HEK293T (cell line): ENCODE results near the gene AGTPBP1.

Source experiments
- CTCF ChIA-PET: fragments of 350-600 bp; formaldehyde crosslinking; extraction: SDS; loops from one replicate; lab custom pipeline; 2021; ENCODE audit warnings: antibody characterized with exemption, inconsistent platforms; lab: Yijun Ruan, JAX
- POLR2A ChIA-PET: fragments of 350-600 bp; formaldehyde crosslinking; extraction: SDS; loops from one replicate; lab custom pipeline; 2020; ENCODE audit warnings: antibody characterized with exemption, inconsistent platforms; lab: Yijun Ruan, JAX
- DNase-seq: peaks from one replicate; pipeline ENCODE4 v3.0.0; 2012; ENCODE audit warnings: mixed read lengths; ENCODE audit errors: extremely low spot score
- ARNT ChIP-seq: fragments of 450-650 bp; IDR thresholded peaks from 2 replicates; pipeline ENCODE4 v1.6.1; 2017; ENCODE audit warnings: mild to moderate bottlenecking
- BHLHE40 ChIP-seq: fragments of 450-650 bp; IDR thresholded peaks from 2 replicates; pipeline ENCODE4 v1.6.1; 2016; ENCODE audit warnings: mild to moderate bottlenecking, moderate library complexity, borderline replicate concordance
- CTBP1 ChIP-seq: fragments of 450-650 bp; IDR thresholded peaks from 2 replicates; pipeline ENCODE4 v1.6.1; 2016; ENCODE audit warnings: borderline replicate concordance
- ELF4 ChIP-seq: fragments of 450-650 bp; IDR thresholded peaks from 2 replicates; pipeline ENCODE4 v1.6.1; 2017; ENCODE audit warnings: antibody characterized with exemption
- FOXA1 ChIP-seq: fragments of 450-650 bp; IDR thresholded peaks from 2 replicates; pipeline ENCODE4 v1.6.1; 2016; ENCODE audit warnings: mild to moderate bottlenecking
- FOXK2 ChIP-seq: fragments of 450-650 bp; IDR thresholded peaks from 2 replicates; pipeline ENCODE4 v1.6.1; 2016; ENCODE audit warnings: mild to moderate bottlenecking
- FOXM1 ChIP-seq: fragments of 450-650 bp; IDR thresholded peaks from 2 replicates; pipeline ENCODE4 v1.6.1; 2017; ENCODE audit warnings: mild to moderate bottlenecking, borderline replicate concordance
- HDGF ChIP-seq: fragments of 450-650 bp; IDR thresholded peaks from 2 replicates; pipeline ENCODE4 v1.6.1; 2017; ENCODE audit warnings: antibody characterized with exemption, borderline replicate concordance
- L3MBTL2 ChIP-seq: fragments of 450-650 bp; conservative IDR thresholded peaks from 2 replicates; pipeline ENCODE4 v1.6.1; 2016; ENCODE audit warnings: mild to moderate bottlenecking
- LEF1 ChIP-seq: fragments of 450-650 bp; IDR thresholded peaks from 2 replicates; pipeline ENCODE4 v1.6.1; 2017; ENCODE audit warnings: mild to moderate bottlenecking, borderline replicate concordance
- NFRKB ChIP-seq: fragments of 450-650 bp; IDR thresholded peaks from 2 replicates; pipeline ENCODE4 v1.6.1; 2016; ENCODE audit warnings: mild to moderate bottlenecking, moderate library complexity
- PKNOX1 ChIP-seq: fragments of 450-650 bp; IDR thresholded peaks from 2 replicates; pipeline ENCODE4 v1.6.1; 2016
- SP1 ChIP-seq: fragments of 450-650 bp; IDR thresholded peaks from 2 replicates; pipeline ENCODE4 v1.6.1; 2017
- SUZ12 ChIP-seq: fragments of 450-650 bp; IDR thresholded peaks from 2 replicates; pipeline ENCODE4 v1.6.1; 2016; ENCODE audit warnings: mild to moderate bottlenecking
- TARDBP ChIP-seq: fragments of 450-650 bp; IDR thresholded peaks from 2 replicates; pipeline ENCODE4 v1.6.1; 2016
- ZNF384 ChIP-seq: fragments of 450-650 bp; IDR thresholded peaks from 2 replicates; pipeline ENCODE4 v1.6.1; 2016

The AGTPBP1 gene

GRCh38 chr9:85524531-85524930, 217.2 kb downstream of the AGTPBP1 start:
- no peak for DNase-seq
- CTCF ChIA-PET: no interaction called here
- POLR2A ChIA-PET: no interaction called here
- TF ChIP-seq NFRKB: no peak
- no peak for TF ChIP-seq SUZ12
- TF ChIP-seq BHLHE40: no peak

DNA sequence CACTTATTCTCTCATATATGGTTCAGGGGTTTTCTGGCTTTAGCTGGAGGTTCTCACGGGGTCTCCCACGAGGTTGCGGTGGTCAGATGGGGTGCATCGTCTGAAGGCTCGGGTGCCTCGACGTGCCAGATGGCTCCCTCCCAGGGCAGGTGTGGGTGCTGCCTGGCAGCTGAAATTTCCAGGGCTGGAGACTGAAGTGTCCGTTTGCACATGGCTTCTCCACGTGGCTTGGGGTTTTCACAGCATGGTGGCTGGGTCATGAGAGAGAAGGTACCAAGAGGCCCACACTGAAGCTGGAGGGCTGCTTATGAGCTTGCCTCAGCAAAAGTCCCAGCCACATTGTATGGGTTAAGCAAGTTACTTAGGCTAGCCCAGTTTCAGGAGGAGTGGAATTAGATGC, 218.6 kb downstream of the AGTPBP1 start:
- no peak for TF ChIP-seq HDGF
- TF ChIP-seq ELF4: no peak
- TF ChIP-seq PKNOX1: no peak
- TF ChIP-seq TARDBP: no peak
- TF ChIP-seq CTBP1: no peak
- TF ChIP-seq SP1: no peak
- no peak for TF ChIP-seq L3MBTL2
- no peak for DNase-seq
- ChIA-PET POLR2A (no interaction called here), CTCF (no interaction called here)

GRCh38 chr9:85522459-85523092, 219.2 kb downstream of the AGTPBP1 start:
- no peak for TF ChIP-seq FOXM1
- no peak for TF ChIP-seq FOXA1
- TF ChIP-seq LEF1: no peak
- no peak for DNase-seq
- ChIA-PET POLR2A (no interaction called here), CTCF (no interaction called here)

DNA sequence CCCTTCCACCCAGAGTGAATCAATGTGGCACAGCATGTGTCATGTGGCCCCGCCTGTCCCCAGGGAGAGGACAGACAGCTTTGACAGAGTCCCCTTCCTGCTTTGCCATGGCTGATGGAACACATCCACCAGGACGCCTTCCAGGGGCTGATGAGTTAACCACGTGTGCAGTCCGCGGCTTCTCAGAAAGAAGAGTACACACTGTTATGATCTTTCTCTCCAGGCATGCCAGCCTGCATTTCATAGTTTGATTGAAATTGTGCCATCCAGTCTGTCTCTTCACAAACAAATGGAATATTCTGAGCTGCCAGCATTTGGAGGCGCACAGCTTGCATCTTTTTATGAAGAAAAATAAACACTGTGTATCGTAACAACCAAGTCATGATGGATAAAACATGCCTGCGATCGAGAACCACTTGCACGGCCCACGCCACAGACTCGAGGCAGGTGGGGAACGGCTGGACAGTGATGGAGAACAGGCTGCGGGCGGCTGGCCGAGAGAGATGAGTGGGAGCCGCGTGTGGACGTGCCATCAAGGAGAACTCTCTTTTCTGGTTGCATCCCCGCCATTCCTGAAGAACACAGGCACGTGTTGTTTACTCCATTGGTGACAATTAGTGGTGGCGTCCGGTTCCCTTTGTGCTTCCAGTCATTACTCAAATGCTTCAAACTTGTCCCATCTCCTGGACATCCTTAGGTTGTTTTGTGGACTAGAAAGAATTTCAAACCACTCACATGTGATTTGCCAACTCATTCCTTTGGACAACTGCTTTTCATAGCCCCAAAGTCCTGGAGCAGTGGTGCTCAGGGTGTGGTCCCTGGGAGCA, 220.2 kb downstream of the AGTPBP1 start:
- DNase-seq: no peak
- POLR2A ChIA-PET: no interaction called here

DNA sequence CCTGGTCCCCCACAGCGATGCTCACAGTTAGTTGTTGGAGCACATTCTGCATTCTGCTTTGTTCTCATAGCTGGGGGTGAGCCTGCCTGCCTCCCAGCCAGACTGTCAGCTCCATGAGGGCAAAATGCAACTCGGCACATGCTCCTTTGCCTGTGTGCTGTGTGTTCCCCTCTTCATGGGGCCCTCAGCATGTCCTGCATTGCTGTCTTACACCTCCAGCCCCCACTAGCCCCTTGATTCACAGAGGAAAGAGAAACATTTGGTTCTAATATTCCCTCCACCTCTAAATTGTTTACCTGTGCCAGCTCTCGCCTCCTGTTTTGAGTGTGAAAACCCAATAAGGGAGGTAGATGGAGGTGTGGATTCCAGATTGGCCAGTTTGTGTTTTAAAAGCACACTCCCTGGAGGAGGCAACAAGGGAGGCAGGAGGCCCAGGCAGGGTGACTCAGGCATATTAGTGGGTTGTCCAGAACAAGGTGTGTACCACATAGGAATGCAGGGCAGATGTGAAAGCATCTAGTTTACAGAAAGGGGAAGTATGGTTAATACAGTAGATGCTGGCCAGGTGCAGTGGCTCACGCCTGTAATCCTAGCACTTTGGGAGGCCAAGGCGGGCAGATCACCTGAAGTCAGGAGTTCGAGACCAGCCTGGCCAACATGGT, 224.6 kb downstream of the AGTPBP1 start:
- ChIA-PET POLR2A (no interaction called here), CTCF (no interaction called here)
- TF ChIP-seq SP1 (no peak), FOXA1 (no peak), TARDBP (no peak), CTBP1 (no peak), L3MBTL2 (no peak), SUZ12 (no peak), FOXM1 (no peak), LEF1 (no peak), PKNOX1 (no peak)

More for the DNA sequence above, 220.2 kb downstream of the AGTPBP1 start:
- no peak for TF ChIP-seq FOXM1
- TF ChIP-seq NFRKB: no peak
- no peak for TF ChIP-seq CTBP1
- TF ChIP-seq SP1: no peak
- no peak for TF ChIP-seq LEF1
- no peak for TF ChIP-seq ELF4
- no peak for TF ChIP-seq TARDBP
- TF ChIP-seq ZNF384: no peak
- CTCF ChIA-PET: no interaction called here

DNA sequence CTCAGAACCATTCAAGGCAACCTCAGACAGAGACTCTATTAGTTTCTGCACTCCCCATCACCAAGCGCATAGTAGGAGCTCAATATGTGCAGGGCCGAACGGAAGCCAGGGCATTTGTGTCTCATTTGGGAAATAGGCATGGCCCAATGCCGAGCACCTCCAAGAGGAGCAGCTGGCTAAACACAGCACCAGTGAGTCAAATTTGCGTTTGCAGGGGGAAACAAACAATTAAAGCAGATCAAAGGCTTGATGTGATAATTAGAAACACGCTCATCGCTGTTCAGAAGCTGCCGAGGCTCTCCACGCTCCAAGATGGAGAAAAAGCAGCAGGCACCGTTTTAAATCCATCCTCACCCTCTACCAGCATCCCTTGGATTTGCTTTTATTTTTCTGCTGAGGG, 225.3 kb downstream of the AGTPBP1 start:
- DNase-seq: no peak
- ChIA-PET CTCF (no interaction called here), POLR2A (no interaction called here)
- TF ChIP-seq SUZ12 (no peak), FOXK2 (no peak)

More for the DNA sequence above, 224.6 kb downstream of the AGTPBP1 start:
- no peak for DNase-seq

- DNase-seq: no peak
- ChIA-PET CTCF (no interaction called here), POLR2A (no interaction called here)
- TF ChIP-seq NFRKB (no peak), ARNT (no peak), TARDBP (no peak), PKNOX1 (no peak), FOXA1 (no peak), SP1 (no peak), BHLHE40 (no peak), FOXM1 (no peak), FOXK2 (no peak), L3MBTL2 (no peak), CTBP1 (no peak), LEF1 (no peak), ZNF384 (no peak), ELF4 (no peak), HDGF (no peak), SUZ12 (no peak)
Observed at GRCh38 chr9:85515021-85515420, 226.7 kb downstream of the AGTPBP1 start.
